IMR-90 (cell line): Measurements from ENCODE around the gene DOCK2. TPM values are rescaled to one million over a fixed set of nuclear protein-coding genes. Genes with fewer than 3 reads are reported as not detected.
A peak's percentile ranks its signal among the peaks of the same experiment; 100 is the strongest.

ENCODE experiments used
- ATAC-seq: fragments of 200-7000 bp; cut with Tn5 transposase; 2 replicates; pipeline ENCODE4 v1.9.1; 2020; ENCODE audit warnings: low read depth, mild to moderate bottlenecking, moderate library complexity
- BruUV-seq: library from RNA; stranded (reverse); fragments of 400-500 nt; replicated peaks from 2 replicates; lab custom pipeline; 2021; lab: Mats Ljungman, UMichigan
- CTCF ChIA-PET: fragments of 300-600 bp; formaldehyde crosslinking; extraction: SDS; loops from one replicate; lab custom pipeline; 2021; ENCODE audit warnings: antibody characterized with exemption; lab: Yijun Ruan, JAX
- POLR2A ChIA-PET: fragments of 300-600 bp; sonication (Branson Sonifier 250); formaldehyde crosslinking; loops from one replicate; lab custom pipeline; 2022; ENCODE audit warnings: antibody characterized with exemption; ENCODE audit not compliant: unreplicated experiment; lab: Charles Lee
- DNase-seq: peaks from one replicate; pipeline ENCODE4 v3.0.0; 2013
- H2AFZ ChIP-seq: replicated peaks from 2 replicates; pipeline ENCODE3; 2013; ENCODE audit warnings: low read length, mild to moderate bottlenecking; ENCODE audit not compliant: poor library complexity
- H2AK5ac ChIP-seq: 2 replicates; pipeline ENCODE4 v1.6.1; 2013; ENCODE audit warnings: low read depth, low read length, inconsistent platforms
- H2AK9ac ChIP-seq: replicated peaks from 2 replicates; pipeline ENCODE3; 2013; ENCODE audit warnings: mild to moderate bottlenecking, low read depth, low read length, moderate library complexity; ENCODE audit not compliant: poor library complexity
- H2BK120ac ChIP-seq: 2 replicates; pipeline ENCODE4 v1.6.1; 2013; ENCODE audit warnings: low read depth, low read length, inconsistent platforms
- H2BK15ac ChIP-seq: 3 replicates; pipeline ENCODE4 v1.6.1; 2013; ENCODE audit warnings: low read depth, low read length, inconsistent platforms
- H2BK20ac ChIP-seq: 2 replicates; pipeline ENCODE4 v1.6.1; 2013; ENCODE audit warnings: low read depth, mild to moderate bottlenecking, inconsistent platforms, low read length, moderate library complexity
- H2BK5ac ChIP-seq: 2 replicates; pipeline ENCODE4 v1.6.1; 2013; ENCODE audit warnings: mild to moderate bottlenecking, low read depth, low read length, inconsistent platforms; ENCODE audit not compliant: poor library complexity, severe bottlenecking
- H3K14ac ChIP-seq: replicated peaks from 2 replicates; pipeline ENCODE4 v1.6.1; 2013; ENCODE audit warnings: low read depth, low read length, inconsistent platforms
- H3K18ac ChIP-seq: 2 replicates; pipeline ENCODE4 v1.6.1; 2013; ENCODE audit warnings: low read depth, low read length, control low read depth
- H3K23ac ChIP-seq: 2 replicates; pipeline ENCODE4 v1.6.1; 2013; ENCODE audit warnings: low read depth, low read length, inconsistent platforms
- H3K27ac ChIP-seq: 2 replicates; pipeline ENCODE4 v1.5.1; 2013; ENCODE audit warnings: mild to moderate bottlenecking, control low read depth, low read length; ENCODE audit not compliant: insufficient read depth
- H3K27me3 ChIP-seq: 2 replicates; pipeline ENCODE4 v1.6.1; 2013; ENCODE audit warnings: low read length; ENCODE audit not compliant: control insufficient read depth, insufficient read depth
- H3K36me3 ChIP-seq: 2 replicates; pipeline ENCODE4 v1.6.1; 2013; ENCODE audit warnings: low read length, mixed read lengths; ENCODE audit not compliant: control insufficient read depth, insufficient read depth
- H3K4ac ChIP-seq: 2 replicates; pipeline ENCODE4 v1.6.1; 2013; ENCODE audit warnings: low read depth, low read length, inconsistent platforms
- H3K4me1 ChIP-seq: 2 replicates; pipeline ENCODE4 v1.6.1; 2013; ENCODE audit warnings: low read length, mixed read lengths; ENCODE audit not compliant: control insufficient read depth, insufficient read depth
- H3K4me2 ChIP-seq: 2 replicates; pipeline ENCODE4 v1.6.1; 2013; ENCODE audit warnings: low read depth, mild to moderate bottlenecking, control low read depth, low read length, moderate library complexity
- H3K4me3 ChIP-seq: 2 replicates; pipeline ENCODE4 v1.5.1; 2013; ENCODE audit warnings: low read depth, mild to moderate bottlenecking, control low read depth, low read length, moderate library complexity; ENCODE audit not compliant: insufficient read depth
- H3K56ac ChIP-seq: 2 replicates; pipeline ENCODE4 v1.6.1; 2013; ENCODE audit warnings: low read length, inconsistent platforms; ENCODE audit not compliant: insufficient read depth; ENCODE audit errors: extremely low read depth
- H3K79me1 ChIP-seq, 2 experiments: 2 replicates each; pipeline ENCODE4 v1.6.1; 2013; ENCODE audit warnings: low read length in 2 of 2, inconsistent platforms in 1 of 2, low read depth in 1 of 2
- H3K9ac ChIP-seq: 2 replicates; pipeline ENCODE4 v1.6.1; 2013; ENCODE audit warnings: low read depth, low read length, control low read depth
- H3K9me1 ChIP-seq: 2 replicates; pipeline ENCODE4 v1.6.1; 2013; ENCODE audit warnings: low read length, inconsistent platforms; ENCODE audit not compliant: insufficient read depth
- H3K9me3 ChIP-seq: 2 replicates; pipeline ENCODE4 v1.6.1; 2013; ENCODE audit warnings: low read length; ENCODE audit not compliant: control insufficient read depth, insufficient read depth
- H4K20me1 ChIP-seq: 2 replicates; pipeline ENCODE4 v1.6.1; 2013; ENCODE audit warnings: low read length, inconsistent platforms; ENCODE audit not compliant: insufficient read depth
- H4K5ac ChIP-seq: 2 replicates; pipeline ENCODE4 v1.6.1; 2013; ENCODE audit warnings: mild to moderate bottlenecking, low read depth, low read length, control low read depth
- H4K8ac ChIP-seq, 2 experiments: 2 replicates each; pipeline ENCODE4 v1.6.1; 2013; ENCODE audit warnings: low read depth in 2 of 2, low read length in 2 of 2, control low read depth in 1 of 2, inconsistent platforms in 1 of 2
- H4K91ac ChIP-seq: 2 replicates; pipeline ENCODE4 v1.6.1; 2013; ENCODE audit warnings: low read depth, low read length, inconsistent platforms; ENCODE audit not compliant: insufficient read depth
- BHLHE40 ChIP-seq: fragments of 150-350 bp; IDR thresholded peaks from 2 replicates; pipeline ENCODE4 v1.6.1; 2016; ENCODE audit warnings: mild to moderate bottlenecking, low read depth, low read length
- CEBPB ChIP-seq: IDR thresholded peaks from 2 replicates; pipeline ENCODE4 v1.6.1; 2012; ENCODE audit warnings: low read depth, low read length, improper control_type of control experiment
- CHD1 ChIP-seq: IDR thresholded peaks from 2 replicates; pipeline ENCODE4 v1.6.1; 2012; ENCODE audit warnings: low read depth, low read length, improper control_type of control experiment
- CTCF ChIP-seq: conservative IDR thresholded peaks from 2 replicates; pipeline ENCODE4 v1.5.1; 2012; ENCODE audit warnings: mild to moderate bottlenecking, low read depth, low read length, improper control_type of control experiment
- FOS ChIP-seq: fragments of 150-350 bp; IDR thresholded peaks from 2 replicates; pipeline ENCODE4 v1.6.1; 2016; ENCODE audit warnings: low read depth, low read length
- MAZ ChIP-seq: IDR thresholded peaks from 2 replicates; pipeline ENCODE4 v1.6.1; 2012; ENCODE audit warnings: low read depth, mild to moderate bottlenecking, low read length, improper control_type of control experiment, moderate library complexity, borderline replicate concordance
- MXI1 ChIP-seq: IDR thresholded peaks from 2 replicates; pipeline ENCODE4 v1.6.1; 2012; ENCODE audit warnings: low read depth, mild to moderate bottlenecking, low read length, moderate library complexity, borderline replicate concordance
- NFE2L2 ChIP-seq: fragments of 150-350 bp; IDR thresholded peaks from 2 replicates; pipeline ENCODE4 v1.6.1; 2016; ENCODE audit warnings: low read depth, mild to moderate bottlenecking, low read length
- POLR2A ChIP-seq: IDR thresholded peaks from 2 replicates; pipeline ENCODE4 v1.6.1; 2012; ENCODE audit warnings: mild to moderate bottlenecking, low read depth, low read length
- RAD21 ChIP-seq: IDR thresholded peaks from 2 replicates; pipeline ENCODE4 v1.6.1; 2012; ENCODE audit warnings: low read length, improper control_type of control experiment
- RCOR1 ChIP-seq: IDR thresholded peaks from 2 replicates; pipeline ENCODE4 v1.6.1; 2012; ENCODE audit warnings: mild to moderate bottlenecking, low read length, improper control_type of control experiment; ENCODE audit not compliant: insufficient replicate concordance
- RFX5 ChIP-seq: IDR thresholded peaks from 2 replicates; pipeline ENCODE4 v1.8.0; 2012; ENCODE audit warnings: low read depth, mild to moderate bottlenecking, low read length, moderate library complexity
- SMC3 ChIP-seq: fragments of 150-350 bp; IDR thresholded peaks from 2 replicates; pipeline ENCODE4 v1.6.1; 2016; ENCODE audit warnings: low read depth, mild to moderate bottlenecking, antibody characterized with exemption, low read length, moderate library complexity
- USF2 ChIP-seq: fragments of 150-350 bp; IDR thresholded peaks from 2 replicates; pipeline ENCODE4 v1.6.1; 2017; ENCODE audit warnings: mild to moderate bottlenecking, antibody characterized with exemption, low read length, low read depth
- WGBS, 2 experiments: methylation state at CpG; one replicate each; pipeline versions ENCODE4 v1.1.5 to v1.1.7; 2013; ENCODE audit warnings: missing lambda C conversion rate in 2 of 2; ENCODE audit not compliant: insufficient read length in 1 of 2; ENCODE audit errors: extremely low coverage in 2 of 2; 5-methylcytosine and 5-hydroxymethylcytosine counted together
- dilution Hi-C: fragments of 300-500 bp; cut with HindIII; formaldehyde crosslinking; loops from one replicate; pipeline ENCODE4 v1.14.3; 2018; ENCODE audit warnings: low sequenced_read_pairs; ENCODE audit not compliant: unreplicated experiment
- in situ Hi-C: fragments of 300-500 bp; cut with MboI; formaldehyde crosslinking; loops from 3 replicates; pipeline ENCODE4 v1.14.3; 2019; ENCODE audit warnings: low sequenced_read_pairs, inconsistent platforms, mixed read lengths
- intact Hi-C: fragments of 100-400 bp; cut with micrococcal nuclease; formaldehyde crosslinking; loops from 2 replicates; pipeline ENCODE4 v1.10.0; 2022
- polyA plus RNA-seq, 3 experiments: library from polyadenylated mRNA; depleted of rRNA; stranded (reverse); fragments of >200 nt; gene quantifications; 2 replicates each; pipeline ENCODE4 v1.2.3, GENCODE V29; 2012; ENCODE audit warnings: low replicate concordance in 1 of 3
- total RNA-seq: library from RNA; depleted of rRNA; stranded (reverse); fragments of >200 nt; gene quantifications from 2 replicates; pipeline ENCODE4 v1.2.3, GENCODE V29; 2012
- TF ChIP-seq, protein P1 (sequence below): fragments of 150-350 bp; IDR thresholded peaks from 2 replicates; pipeline ENCODE4 v1.6.1; 2016; ENCODE audit warnings: low read depth, mild to moderate bottlenecking, low read length, moderate library complexity, borderline replicate concordance

DOCK2 gene
- total and polyA plus RNA-seq, 2 of the 4 experiments (the other 2 are of a cell fraction) = 0.72 to 3.0 TPM

DNA sequence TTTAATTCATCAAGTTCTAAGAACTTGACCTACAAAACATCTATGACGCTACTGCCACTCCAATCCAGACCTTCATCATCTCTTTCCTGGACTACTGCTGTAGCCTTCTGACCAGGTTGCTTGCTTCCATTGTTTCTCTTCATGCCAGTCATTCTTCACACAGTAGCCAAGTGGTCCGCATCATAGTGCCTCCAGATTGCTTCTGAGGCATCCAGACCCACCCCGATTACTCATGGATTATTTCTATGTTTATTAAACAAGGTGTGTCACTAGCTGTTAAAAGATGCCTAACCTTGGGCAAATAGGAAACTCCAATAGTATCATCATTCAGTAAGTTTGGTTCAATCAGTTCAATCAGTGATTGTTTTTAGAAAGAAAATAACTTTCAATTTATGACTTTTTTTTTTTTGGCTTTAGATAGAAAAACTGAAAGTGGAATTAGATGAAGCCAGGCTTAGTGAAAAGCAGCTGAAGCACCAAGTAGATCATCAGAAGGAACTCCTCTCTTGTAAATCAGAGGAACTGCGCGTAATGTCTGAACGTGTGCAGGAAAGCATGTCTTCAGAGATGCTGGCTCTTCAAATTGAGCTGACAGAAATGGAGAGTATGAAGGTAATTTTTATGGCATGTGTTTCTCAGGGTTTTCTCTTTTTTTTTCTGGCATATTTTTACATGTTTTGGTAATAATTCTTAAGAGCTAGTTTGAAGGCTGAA lies 44.0 kb upstream of the DOCK2 start:
- no TSS peak for BruUV-seq
- H3K14ac ChIP-seq = no peak overlapping the region
- ChIA-PET CTCF (interaction anchor here (0.6 to 1.7 kb wide), 3 partner anchors 9 to 387 kb away, joined by 3 to 6 read pairs (median 6); partner anchors contain the start of genes INSYN2B and SPDL1), POLR2A (interaction anchor here (0.6 to 0.7 kb wide), 2 partner anchors 92 to 96 kb away, joined by 4 to 10 read pairs; no protein-coding TSS in a partner anchor)
- in situ Hi-C loops (no loop called here), intact Hi-C loops (no loop called here), dilution Hi-C loops (no loop called here)
- no peak overlapping the region for H3K23ac ChIP-seq
- no peaks in the 10 kb centered on the region for H3K9me3 ChIP-seq
- H2BK5ac ChIP-seq = no peak overlapping the region
- H3K27me3 ChIP-seq = no peaks in the 10 kb centered on the region
- H3K27ac ChIP-seq = no peak overlapping the region
- TF ChIP-seq, protein P1, sequence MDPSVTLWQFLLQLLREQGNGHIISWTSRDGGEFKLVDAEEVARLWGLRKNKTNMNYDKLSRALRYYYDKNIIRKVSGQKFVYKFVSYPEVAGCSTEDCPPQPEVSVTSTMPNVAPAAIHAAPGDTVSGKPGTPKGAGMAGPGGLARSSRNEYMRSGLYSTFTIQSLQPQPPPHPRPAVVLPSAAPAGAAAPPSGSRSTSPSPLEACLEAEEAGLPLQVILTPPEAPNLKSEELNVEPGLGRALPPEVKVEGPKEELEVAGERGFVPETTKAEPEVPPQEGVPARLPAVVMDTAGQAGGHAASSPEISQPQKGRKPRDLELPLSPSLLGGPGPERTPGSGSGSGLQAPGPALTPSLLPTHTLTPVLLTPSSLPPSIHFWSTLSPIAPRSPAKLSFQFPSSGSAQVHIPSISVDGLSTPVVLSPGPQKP = no peak
- no peak for TF ChIP-seq FOS
- TF ChIP-seq CTCF = no peak
- no peak for TF ChIP-seq USF2
- no peak for TF ChIP-seq CHD1
- no peak for TF ChIP-seq NFE2L2
- no peak for TF ChIP-seq BHLHE40
- no peak for TF ChIP-seq RCOR1
- TF ChIP-seq MAZ = no peak
- TF ChIP-seq CEBPB = no peak
- no peak for TF ChIP-seq SMC3
- no peak for TF ChIP-seq RFX5
- TF ChIP-seq MXI1 = no peak
- TF ChIP-seq POLR2A = no peak
- TF ChIP-seq RAD21 = no peak
- H3K9me1 ChIP-seq = no peaks in the 10 kb centered on the region; the same call in 1 of the 2 replicates
- no peak overlapping the region for H3K4ac ChIP-seq
- H3K4me3 ChIP-seq = no peak overlapping the region
- ATAC-seq (no peak), DNase-seq (no peak)
- H3K36me3 ChIP-seq = peaks cover 12% of the 10 kb centered on the region
- no peak overlapping the region for H2BK15ac ChIP-seq
- no CpG with 5 or more reads among the region's 6 CpGs for WGBS, 2 experiments
- no peak overlapping the region for H2BK20ac ChIP-seq
- no peak overlapping the region for H4K8ac ChIP-seq
- no peak overlapping the region; the same call in 1 of the 2 replicates for H3K18ac ChIP-seq
- H3K4me1 ChIP-seq = peaks cover 2% of the 10 kb centered on the region; the same call in 1 of the 2 replicates
- H2AFZ ChIP-seq = no peak overlapping the region
- H2BK120ac ChIP-seq = no peak overlapping the region
- H2AK9ac ChIP-seq = no peak overlapping the region
- no peaks in the 10 kb centered on the region for H4K20me1 ChIP-seq
- H3K79me1 ChIP-seq = peaks cover 17 to 21% of the 10 kb centered on the region in 2 experiments; a peak in 3 of 4 replicates
- no peak overlapping the region for H3K9ac ChIP-seq
- H3K4me2 ChIP-seq = no peak overlapping the region; the same call in 1 of the 2 replicates
- no peak overlapping the region for H3K56ac ChIP-seq
- no peak overlapping the region for H4K91ac ChIP-seq
- H4K5ac ChIP-seq = peak overlapping the region; percentile 88; the same call in 1 of the 2 replicates
- H2AK5ac ChIP-seq = no peak overlapping the region
